GM12875 (cell line): ENCODE data around the gene THEM4.
"Not testable (repeated sequence)": the region's sequence is repeated elsewhere in the genome, so short reads cannot be mapped to it uniquely, and the experiment has no call there.

Experiments
- H3K4me3 ChIP-seq: one replicate; pipeline ENCODE4 v1.5.1; 2011; ENCODE audit warnings: low read depth, low read length, control low read depth
- CTCF ChIP-seq: IDR thresholded peaks from 2 replicates; pipeline ENCODE4 v1.5.1; 2011; ENCODE audit warnings: low read depth, mild to moderate bottlenecking, control low read depth, inconsistent platforms, low read length, moderate library complexity, borderline replicate concordance; ENCODE audit not compliant: insufficient read depth

THEM4 gene

GRCh38 chr1:151905070-151905442 lies 4.3 kb downstream of the THEM4 start:
- no peak for TF ChIP-seq CTCF

GRCh38 chr1:151902858-151903257 lies 6.5 kb downstream of the THEM4 start:
- no peak for TF ChIP-seq CTCF

More at GRCh38 chr1:151905070-151905442, 4.3 kb downstream of the THEM4 start:
- no peak overlapping the region for H3K4me3 ChIP-seq

GRCh38 chr1:151900804-151901203 lies 8.5 kb downstream of the THEM4 start:
- H3K4me3 ChIP-seq = not testable (repeated sequence)

More at GRCh38 chr1:151902858-151903257, 6.5 kb downstream of the THEM4 start:
- H3K4me3 ChIP-seq = no peak overlapping the region

GRCh38 chr1:151898519-151898991 lies 10.8 kb downstream of the THEM4 start:
- no peak overlapping the region for H3K4me3 ChIP-seq
- TF ChIP-seq CTCF = no peak

GRCh38 chr1:151897991-151898431 lies 11.3 kb downstream of the THEM4 start:
- H3K4me3 ChIP-seq = no peak overlapping the region
- no peak for TF ChIP-seq CTCF

- H3K4me3 ChIP-seq = no peak overlapping the region
- no peak for TF ChIP-seq CTCF
These were observed 16.0 kb downstream of the THEM4 start for GRCh38 chr1:151893176-151893924.

- no peak overlapping the region for H3K4me3 ChIP-seq
- no peak for TF ChIP-seq CTCF
These were observed 17.1 kb downstream of the THEM4 start for GRCh38 chr1:151892190-151892589.
